RWPE1 (cell line): ENCODE data around the gene DENND5B.
A peak's percentile ranks its signal among the peaks of the same experiment; 100 is the strongest.

Experiments
- CTCF ChIA-PET: fragments of 350-600 bp; sonication (Branson Sonifier 250); formaldehyde crosslinking; extraction: SDS; loops from one replicate; lab custom pipeline; 2021; lab: Yijun Ruan, JAX
- POLR2A ChIA-PET: fragments of 400-600 bp; formaldehyde crosslinking; extraction: SDS; loops from one replicate; lab custom pipeline; 2020; ENCODE audit warnings: antibody characterized with exemption; ENCODE audit not compliant: low non-redundant PET; lab: Yijun Ruan, JAX
- DNase-seq: peaks from one replicate; pipeline ENCODE4 v3.0.0; 2012; ENCODE audit warnings: low spot score
- H3K27ac ChIP-seq: fragments of 450-650 bp; 2 replicates; pipeline ENCODE4 v1.5.1; 2017
- TF ChIP-seq, protein P1 (sequence below): fragments of 450-650 bp; conservative IDR thresholded peaks from 2 replicates; pipeline ENCODE4 v1.5.1; 2017; ENCODE audit warnings: low read depth, mild to moderate bottlenecking

DENND5B gene

DNA sequence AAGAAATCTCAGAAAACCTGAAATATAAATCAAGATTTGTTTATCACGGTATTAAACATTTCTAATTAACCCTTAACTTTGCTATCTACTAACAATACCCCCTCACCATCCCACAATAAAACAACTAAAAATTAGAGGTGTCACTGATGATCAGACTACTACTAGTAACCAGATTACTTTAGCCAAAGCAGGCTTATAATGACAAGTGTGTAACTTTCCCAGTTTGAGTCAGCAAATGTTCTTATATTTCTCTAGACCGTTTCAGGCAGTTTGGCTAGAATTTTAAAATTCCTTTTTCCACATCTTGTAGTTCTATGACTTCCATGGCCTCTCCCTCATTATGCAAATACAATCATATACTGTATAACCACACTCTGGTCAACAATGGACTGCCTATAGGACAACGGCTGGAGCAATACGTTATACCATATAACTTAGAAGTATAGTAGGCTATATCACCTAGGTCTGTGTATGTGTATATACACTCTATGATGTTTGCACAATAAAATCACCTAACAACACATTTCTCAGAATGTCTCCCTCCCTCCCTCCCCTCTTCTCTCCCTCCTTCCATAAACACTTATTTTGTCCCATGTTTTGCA is 102.1 kb downstream of the DENND5B start:
- ChIA-PET POLR2A (no interaction called here), CTCF (interaction anchor here (0.6 kb wide), 2 partner anchors 16 to 157 kb away, joined by 4 to 7 read pairs; no protein-coding TSS in a partner anchor)
- no peak for DNase-seq
- no peak overlapping the region for H3K27ac ChIP-seq
- TF ChIP-seq, protein P1, sequence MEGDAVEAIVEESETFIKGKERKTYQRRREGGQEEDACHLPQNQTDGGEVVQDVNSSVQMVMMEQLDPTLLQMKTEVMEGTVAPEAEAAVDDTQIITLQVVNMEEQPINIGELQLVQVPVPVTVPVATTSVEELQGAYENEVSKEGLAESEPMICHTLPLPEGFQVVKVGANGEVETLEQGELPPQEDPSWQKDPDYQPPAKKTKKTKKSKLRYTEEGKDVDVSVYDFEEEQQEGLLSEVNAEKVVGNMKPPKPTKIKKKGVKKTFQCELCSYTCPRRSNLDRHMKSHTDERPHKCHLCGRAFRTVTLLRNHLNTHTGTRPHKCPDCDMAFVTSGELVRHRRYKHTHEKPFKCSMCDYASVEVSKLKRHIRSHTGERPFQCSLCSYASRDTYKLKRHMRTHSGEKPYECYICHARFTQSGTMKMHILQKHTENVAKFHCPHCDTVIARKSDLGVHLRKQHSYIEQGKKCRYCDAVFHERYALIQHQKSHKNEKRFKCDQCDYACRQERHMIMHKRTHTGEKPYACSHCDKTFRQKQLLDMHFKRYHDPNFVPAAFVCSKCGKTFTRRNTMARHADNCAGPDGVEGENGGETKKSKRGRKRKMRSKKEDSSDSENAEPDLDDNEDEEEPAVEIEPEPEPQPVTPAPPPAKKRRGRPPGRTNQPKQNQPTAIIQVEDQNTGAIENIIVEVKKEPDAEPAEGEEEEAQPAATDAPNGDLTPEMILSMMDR = no peak

DNA sequence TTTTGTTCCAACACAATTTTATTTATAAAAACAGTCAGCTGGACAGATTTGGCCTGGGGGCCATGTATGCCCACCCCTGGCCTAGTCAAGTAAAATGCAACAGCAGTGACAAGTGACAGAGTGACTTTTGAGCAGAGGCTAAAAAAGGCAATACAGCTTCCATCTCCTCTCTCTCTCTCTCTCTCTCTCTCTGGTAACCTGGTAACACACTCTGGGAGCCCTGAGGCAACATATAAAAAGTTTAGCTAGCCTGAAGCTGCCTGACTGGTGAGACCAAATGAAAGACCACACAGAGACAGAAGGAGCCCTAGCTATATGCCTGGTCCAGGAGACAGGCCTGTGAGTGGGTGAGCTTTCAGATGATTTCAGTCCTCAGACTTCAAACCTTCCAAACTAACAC is 105.4 kb downstream of the DENND5B start:
- ChIA-PET CTCF (interaction anchor here (0.6 kb wide), 1 partner anchor 24 kb away, joined by 4 read pairs; no protein-coding TSS in a partner anchor), POLR2A (no interaction called here)
- DNase-seq = no peak
- TF ChIP-seq, protein P1 = no peak
- H3K27ac ChIP-seq = no peak overlapping the region

DNA sequence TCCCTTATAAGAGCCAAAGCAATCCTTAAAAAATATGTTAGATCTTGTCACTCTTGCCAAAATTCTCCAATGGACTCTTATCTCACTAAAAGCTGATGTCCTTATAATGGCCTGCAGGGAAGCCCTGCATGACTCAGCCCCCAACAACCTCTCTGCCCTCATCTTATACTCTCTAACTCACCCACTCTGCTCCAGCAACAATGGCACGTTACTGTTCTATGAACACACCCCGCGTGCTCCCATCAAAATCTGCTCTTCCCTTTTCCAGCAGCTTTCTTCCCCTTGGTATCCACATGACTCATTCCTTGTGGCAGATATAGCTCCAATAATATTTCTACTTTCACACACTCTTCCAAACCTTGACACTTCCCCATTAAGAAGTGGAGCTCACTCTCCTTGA is 108.1 kb downstream of the DENND5B start:
- CTCF ChIA-PET = no interaction called here
- H3K27ac ChIP-seq = no peak overlapping the region
- POLR2A ChIA-PET = no interaction called here
- TF ChIP-seq, protein P1 = no peak
- peak; percentile 15 for DNase-seq

DNA sequence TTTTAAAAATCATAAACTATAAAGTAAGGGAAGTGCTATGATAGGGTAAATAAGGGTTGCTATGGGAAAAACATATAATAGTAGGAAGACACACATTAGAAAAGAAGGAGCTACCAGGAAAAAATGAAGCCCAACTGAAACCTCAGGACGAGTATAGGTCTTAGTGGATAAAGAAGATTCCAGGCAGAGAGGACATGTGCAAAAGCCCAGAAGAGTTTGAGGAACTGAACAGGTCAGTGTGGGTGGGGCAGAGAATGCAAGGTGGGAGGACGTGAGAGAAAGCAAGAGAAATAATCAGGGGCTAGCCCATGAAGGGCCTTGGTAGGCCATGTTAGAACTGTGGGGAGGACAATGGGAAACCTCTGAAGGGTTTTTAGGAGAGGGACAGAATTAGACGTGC is 109.5 kb downstream of the DENND5B start:
- POLR2A ChIA-PET = no interaction called here

DNA sequence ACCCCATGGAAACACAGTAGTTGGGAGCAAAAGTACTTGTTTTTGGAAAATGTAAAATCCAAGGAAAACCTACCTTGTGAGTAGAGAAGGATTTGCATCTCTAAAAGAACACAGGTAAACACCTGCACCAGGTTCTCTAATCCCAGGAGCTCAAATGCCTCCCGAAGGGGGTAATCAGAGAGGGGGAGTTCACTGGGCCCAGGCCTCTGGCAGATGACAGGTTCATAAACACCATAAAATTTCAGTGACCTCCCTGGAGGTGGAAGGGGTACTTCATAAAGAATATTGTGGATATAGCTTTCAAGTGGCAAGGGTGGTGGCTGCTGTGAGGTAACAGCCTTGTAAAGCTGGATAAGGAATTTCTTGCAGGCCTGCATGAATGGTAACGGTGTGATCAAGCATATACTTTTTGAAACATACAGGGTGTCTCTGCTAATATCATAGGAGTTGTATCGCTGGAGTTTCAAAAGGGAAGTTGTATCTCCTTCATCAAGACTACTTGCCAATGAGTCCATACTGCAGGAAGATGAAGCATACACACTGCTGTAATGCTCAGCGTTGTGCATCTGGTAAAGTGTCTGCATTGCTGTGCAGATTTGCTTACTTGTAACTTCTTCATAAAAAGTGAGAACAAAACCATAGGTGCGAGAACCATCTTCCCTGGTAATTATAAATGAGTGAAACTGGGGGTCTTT is 111.3 kb downstream of the DENND5B start:
- H3K27ac ChIP-seq = no peak overlapping the region
- ChIA-PET POLR2A (no interaction called here), CTCF (interaction anchor here (0.7 kb wide), 1 partner anchor 21 kb away, joined by 5 read pairs; no protein-coding TSS in a partner anchor)
- TF ChIP-seq, protein P1 = no peak
- DNase-seq = no peak

More for the DNA sequence above, 109.5 kb downstream of the DENND5B start:
- TF ChIP-seq, protein P1 = no peak
- H3K27ac ChIP-seq = no peak overlapping the region
- DNase-seq = no peak
- CTCF ChIA-PET = no interaction called here

DNA sequence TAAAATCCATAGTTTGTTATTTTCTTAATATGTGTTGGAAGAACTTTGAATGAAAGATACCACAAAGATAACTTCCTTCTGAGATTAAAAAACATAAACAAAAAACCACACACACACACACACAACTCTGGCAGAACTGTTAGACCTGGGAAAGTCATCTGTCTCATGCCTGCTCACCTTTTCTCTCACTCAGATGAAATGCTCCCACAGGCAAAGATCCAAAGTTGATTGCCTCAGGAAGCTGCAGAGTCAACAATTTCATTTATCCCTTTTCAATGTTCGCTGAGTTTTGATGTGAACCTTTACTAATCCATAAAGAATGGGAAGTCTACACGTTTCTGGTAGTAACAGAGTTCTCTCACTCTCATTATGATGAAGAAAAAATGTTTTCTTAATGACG is 112.0 kb downstream of the DENND5B start:
- ChIA-PET POLR2A (no interaction called here), CTCF (no interaction called here)
- no peak overlapping the region for H3K27ac ChIP-seq
- TF ChIP-seq, protein P1 = no peak
- DNase-seq = no peak
